Measurements from ENCODE around the gene MSI2.

DNA sequence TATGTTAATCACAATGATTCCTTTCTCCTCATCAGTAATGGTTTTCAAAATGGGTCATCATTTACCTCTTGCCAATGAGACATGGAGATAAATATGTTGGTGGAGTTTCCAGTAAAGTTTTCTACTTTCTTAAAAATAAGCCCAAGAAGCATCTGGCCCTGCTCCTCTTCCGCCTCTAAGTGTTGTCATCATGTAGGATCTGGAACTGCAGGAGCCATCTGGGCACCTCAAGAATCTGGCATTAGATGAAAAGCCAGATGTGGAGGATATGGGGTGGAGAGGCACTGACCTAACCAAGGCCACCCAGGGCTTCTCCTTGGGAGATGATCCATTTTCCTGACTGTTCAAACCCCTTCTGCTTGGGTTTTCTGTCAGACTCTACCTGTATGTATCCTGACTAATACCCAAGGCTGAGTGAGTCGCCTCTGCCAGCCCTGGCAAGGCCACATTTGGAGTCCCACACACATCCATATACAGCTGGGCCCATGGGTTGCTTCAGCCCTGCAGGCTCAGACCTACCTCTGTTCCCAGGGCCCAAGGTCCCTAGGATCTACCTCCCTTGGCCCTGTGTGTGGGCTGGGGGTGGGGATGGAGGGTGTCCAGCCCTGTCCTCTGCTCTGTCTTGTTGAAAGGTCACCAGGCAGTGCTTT lies 464.2 kb downstream of the MSI2 start:
- no peak for TF ChIP-seq EZH2 (IDR thresholded peaks at IDR 0.05; ENCODE audit: borderline replicate concordance, low read depth, low read length)
- no peak for TF ChIP-seq GABPB1 (CRISPR knock-in tag; IDR thresholded peaks at IDR 0.05)
- TF ChIP-seq, protein P1, sequence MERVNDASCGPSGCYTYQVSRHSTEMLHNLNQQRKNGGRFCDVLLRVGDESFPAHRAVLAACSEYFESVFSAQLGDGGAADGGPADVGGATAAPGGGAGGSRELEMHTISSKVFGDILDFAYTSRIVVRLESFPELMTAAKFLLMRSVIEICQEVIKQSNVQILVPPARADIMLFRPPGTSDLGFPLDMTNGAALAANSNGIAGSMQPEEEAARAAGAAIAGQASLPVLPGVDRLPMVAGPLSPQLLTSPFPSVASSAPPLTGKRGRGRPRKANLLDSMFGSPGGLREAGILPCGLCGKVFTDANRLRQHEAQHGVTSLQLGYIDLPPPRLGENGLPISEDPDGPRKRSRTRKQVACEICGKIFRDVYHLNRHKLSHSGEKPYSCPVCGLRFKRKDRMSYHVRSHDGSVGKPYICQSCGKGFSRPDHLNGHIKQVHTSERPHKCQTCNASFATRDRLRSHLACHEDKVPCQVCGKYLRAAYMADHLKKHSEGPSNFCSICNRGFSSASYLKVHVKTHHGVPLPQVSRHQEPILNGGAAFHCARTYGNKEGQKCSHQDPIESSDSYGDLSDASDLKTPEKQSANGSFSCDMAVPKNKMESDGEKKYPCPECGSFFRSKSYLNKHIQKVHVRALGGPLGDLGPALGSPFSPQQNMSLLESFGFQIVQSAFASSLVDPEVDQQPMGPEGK (CRISPR knock-in tag; IDR thresholded peaks at IDR 0.05; ENCODE audit: borderline replicate concordance) = no peak
- TF ChIP-seq, protein P2, sequence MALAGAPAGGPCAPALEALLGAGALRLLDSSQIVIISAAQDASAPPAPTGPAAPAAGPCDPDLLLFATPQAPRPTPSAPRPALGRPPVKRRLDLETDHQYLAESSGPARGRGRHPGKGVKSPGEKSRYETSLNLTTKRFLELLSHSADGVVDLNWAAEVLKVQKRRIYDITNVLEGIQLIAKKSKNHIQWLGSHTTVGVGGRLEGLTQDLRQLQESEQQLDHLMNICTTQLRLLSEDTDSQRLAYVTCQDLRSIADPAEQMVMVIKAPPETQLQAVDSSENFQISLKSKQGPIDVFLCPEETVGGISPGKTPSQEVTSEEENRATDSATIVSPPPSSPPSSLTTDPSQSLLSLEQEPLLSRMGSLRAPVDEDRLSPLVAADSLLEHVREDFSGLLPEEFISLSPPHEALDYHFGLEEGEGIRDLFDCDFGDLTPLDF (CRISPR knock-in tag; IDR thresholded peaks at IDR 0.05) = no peak
- no peak for TF ChIP-seq KAT7 (CRISPR knock-in tag; IDR thresholded peaks at IDR 0.05; ENCODE audit: borderline replicate concordance)
- TF ChIP-seq ZNF699 (CRISPR knock-in tag; IDR thresholded peaks at IDR 0.05; ENCODE audit: insufficient replicate concordance) = no peak
- no peak for TF ChIP-seq BHLHE40 (IDR thresholded peaks at IDR 0.05; ENCODE audit: low read length)

All from K562 (cell line).